GM04503 (cell line): ENCODE data around the gene BBS12.
"Not testable (repeated sequence)": the region's sequence is repeated elsewhere in the genome, so short reads cannot be mapped to it uniquely, and the experiment has no call there.

Experiments
- DNase-seq: peaks from one replicate; pipeline ENCODE4 v3.0.0-alpha.2; 2012; ENCODE audit warnings: low read depth

BBS12 gene

GRCh38 chr4:122765692-122766352 is 33.3 kb downstream of the BBS12 start:
- DNase-seq: peak; percentile 82

- no peak for DNase-seq
These were observed 33.8 kb downstream of the BBS12 start for GRCh38 chr4:122766353-122766705.

- DNase-seq: no peak
These were observed 34.4 kb downstream of the BBS12 start for GRCh38 chr4:122766950-122767349.

GRCh38 chr4:122771724-122772123 is 39.2 kb downstream of the BBS12 start:
- no peak for DNase-seq

- DNase-seq: no peak
These were observed 39.8 kb downstream of the BBS12 start for GRCh38 chr4:122772311-122772710.

- no peak for DNase-seq
These were observed 40.5 kb downstream of the BBS12 start for GRCh38 chr4:122772986-122773385.

- no peak for DNase-seq
These were observed 42.5 kb downstream of the BBS12 start for GRCh38 chr4:122775039-122775438.

- DNase-seq: no peak
These were observed 43.7 kb downstream of the BBS12 start for GRCh38 chr4:122775987-122776836.

GRCh38 chr4:122776916-122777315 is 44.4 kb downstream of the BBS12 start:
- DNase-seq: no peak

- DNase-seq: peak; percentile 99
These were observed 45.6 kb downstream of the BBS12 start for GRCh38 chr4:122777846-122778673.

GRCh38 chr4:122781486-122781885 is 49.0 kb downstream of the BBS12 start:
- DNase-seq: no peak

- DNase-seq: peak; percentile 98
These were observed 51.1 kb downstream of the BBS12 start for GRCh38 chr4:122783301-122784215.

GRCh38 chr4:122784261-122784660 is 51.8 kb downstream of the BBS12 start:
- no peak for DNase-seq

- no peak for DNase-seq
These were observed 52.6 kb downstream of the BBS12 start for GRCh38 chr4:122785099-122785498.

GRCh38 chr4:122786296-122786695 is 53.8 kb downstream of the BBS12 start:
- not testable (repeated sequence) for DNase-seq

- DNase-seq: not testable (repeated sequence)
These were observed 54.4 kb downstream of the BBS12 start for GRCh38 chr4:122786920-122787319.

- DNase-seq: no peak
These were observed 55.4 kb downstream of the BBS12 start for GRCh38 chr4:122787940-122788339.

GRCh38 chr4:122788935-122789334 is 56.4 kb downstream of the BBS12 start:
- no peak for DNase-seq

GRCh38 chr4:122793811-122794210 is 61.3 kb downstream of the BBS12 start:
- DNase-seq: no peak
